Loucy (cell line): ENCODE measurements around the gene MAP3K6.

Experiments used
- H2AFZ ChIP-seq: fragments of 200-600 bp; sonication (generic); 2 replicates; pipeline ENCODE4 v1.6.0; 2016; ENCODE audit warnings: antibody characterized with exemption, mild to moderate bottlenecking, low read length, moderate library complexity
- H3F3A ChIP-seq: fragments of 200-600 bp; 2 replicates; pipeline ENCODE4 v1.6.0; 2016; ENCODE audit warnings: antibody characterized with exemption, low read depth, mild to moderate bottlenecking
- H3K27me3 ChIP-seq: fragments of 200-600 bp; sonication (generic); 2 replicates; pipeline ENCODE4 v1.6.1; 2014; ENCODE audit warnings: low read length, mild to moderate bottlenecking; ENCODE audit not compliant: insufficient read depth, poor library complexity, severe bottlenecking
- H3K36me3 ChIP-seq: fragments of 200-600 bp; sonication (generic); 2 replicates; pipeline ENCODE4 v1.6.1; 2016; ENCODE audit warnings: low read length; ENCODE audit not compliant: insufficient read depth
- H3K4me1 ChIP-seq: fragments of 200-600 bp; sonication (generic); 2 replicates; pipeline ENCODE4 v1.5.1; 2014; ENCODE audit warnings: low read length, mild to moderate bottlenecking; ENCODE audit not compliant: insufficient read depth, poor library complexity, severe bottlenecking
- H3K4me2 ChIP-seq: fragments of 200-600 bp; sonication (generic); 2 replicates; pipeline ENCODE4 v1.6.0; 2014; ENCODE audit warnings: antibody characterized with exemption, low read length, low read depth, mild to moderate bottlenecking; ENCODE audit not compliant: poor library complexity, severe bottlenecking
- H3K4me3 ChIP-seq: fragments of 200-600 bp; sonication (generic); 2 replicates; pipeline ENCODE4 v1.5.1; 2014; ENCODE audit warnings: low read length, mild to moderate bottlenecking, mixed read lengths; ENCODE audit not compliant: poor library complexity, severe bottlenecking
- H3K79me2 ChIP-seq: fragments of 200-600 bp; sonication (generic); 2 replicates; pipeline ENCODE4 v1.6.1; 2014; ENCODE audit warnings: low read length; ENCODE audit not compliant: insufficient read depth
- H3K9ac ChIP-seq: fragments of 200-600 bp; sonication (generic); 2 replicates; pipeline ENCODE4 v1.6.0; 2014; ENCODE audit warnings: mild to moderate bottlenecking, low read depth, low read length, moderate library complexity; ENCODE audit not compliant: poor library complexity, severe bottlenecking
- H3K9me2 ChIP-seq: fragments of 200-600 bp; sonication (generic); replicated peaks from 2 replicates; pipeline ENCODE4 v1.6.1; 2016; ENCODE audit warnings: low read depth, low read length, mixed read lengths
- H3K9me3 ChIP-seq: fragments of 200-600 bp; sonication (generic); 2 replicates; pipeline ENCODE4 v1.6.1; 2014; ENCODE audit warnings: mild to moderate bottlenecking, antibody characterized with exemption, low read length, low read depth; ENCODE audit not compliant: insufficient read depth
- H4K20me1 ChIP-seq: fragments of 200-600 bp; sonication (generic); 2 replicates; pipeline ENCODE4 v1.6.0; 2014; ENCODE audit warnings: antibody characterized with exemption, low read length, mild to moderate bottlenecking; ENCODE audit not compliant: insufficient read depth, poor library complexity, severe bottlenecking
- CTCF ChIP-seq: fragments of 200-600 bp; sonication (generic); conservative IDR thresholded peaks from 2 replicates; pipeline ENCODE4 v1.5.1; 2014; ENCODE audit warnings: mild to moderate bottlenecking, antibody characterized with exemption, low read length
- EZH2phosphoT487 ChIP-seq: fragments of 200-600 bp; IDR thresholded peaks from 2 replicates; pipeline ENCODE4 v1.6.1; 2018; ENCODE audit warnings: antibody characterized with exemption, mild to moderate bottlenecking, moderate library complexity, borderline replicate concordance

The MAP3K6 gene

GRCh38 chr1:27327964-27328363 is 38.8 kb downstream of the MAP3K6 start:
- Histone ChIP-seq H3K4me2 (peak overlapping the region; percentile 29), H3K27me3 (no peaks in the 10 kb centered on the region), H3K36me3 (peaks cover 24% of the 10 kb centered on the region; the same call in 1 of the 2 replicates), H4K20me1 (peaks cover 15% of the 10 kb centered on the region), H3K9ac (peak overlapping the region; percentile 24), H3K79me2 (peaks cover 75% of the 10 kb centered on the region), H3F3A (no peaks in the 10 kb centered on the region), H2AFZ (no peak overlapping the region), H3K9me2 (no peaks in the 10 kb centered on the region), H3K9me3 (no peaks in the 10 kb centered on the region), H3K4me1 (peaks cover 45% of the 10 kb centered on the region), H3K4me3 (no peak overlapping the region)
- TF ChIP-seq EZH2phosphoT487 (no peak), CTCF (no peak)

GRCh38 chr1:27325286-27325685 is 41.5 kb downstream of the MAP3K6 start:
- Histone ChIP-seq H3K27me3 (no peaks in the 10 kb centered on the region), H3K9ac (no peak overlapping the region), H3K9me2 (no peaks in the 10 kb centered on the region), H3K4me1 (peaks cover 47% of the 10 kb centered on the region), H4K20me1 (peaks cover 22% of the 10 kb centered on the region), H3K36me3 (peaks cover 7% of the 10 kb centered on the region; the same call in 1 of the 2 replicates), H2AFZ (no peak overlapping the region), H3F3A (no peaks in the 10 kb centered on the region), H3K4me3 (no peak overlapping the region), H3K79me2 (peaks cover 76% of the 10 kb centered on the region), H3K4me2 (peak overlapping the region; percentile 98), H3K9me3 (no peaks in the 10 kb centered on the region)
- TF ChIP-seq CTCF (no peak), EZH2phosphoT487 (no peak)

GRCh38 chr1:27322569-27323240 is 44.1 kb downstream of the MAP3K6 start:
- H4K20me1 ChIP-seq = peaks cover 13% of the 10 kb centered on the region
- peak overlapping the region; percentile 98 for H3K4me2 ChIP-seq
- peaks cover 32% of the 10 kb centered on the region for H3K4me1 ChIP-seq
- peak overlapping the region; percentile 96 for H3K9ac ChIP-seq
- H3F3A ChIP-seq = no peaks in the 10 kb centered on the region
- H2AFZ ChIP-seq = peak overlapping the region; percentile 75
- H3K9me2 ChIP-seq = no peaks in the 10 kb centered on the region
- no peak for TF ChIP-seq CTCF
- TF ChIP-seq EZH2phosphoT487 = no peak
- no peaks in the 10 kb centered on the region for H3K9me3 ChIP-seq
- peaks cover 55% of the 10 kb centered on the region for H3K79me2 ChIP-seq
- H3K36me3 ChIP-seq = peaks cover 7% of the 10 kb centered on the region; the same call in 1 of the 2 replicates
- H3K4me3 ChIP-seq = peak overlapping the region; percentile 97
- no peaks in the 10 kb centered on the region for H3K27me3 ChIP-seq
